Activated CD8-positive, alpha-beta memory T cell treated with anti-CD3 and anti-CD28 coated beads, Interleukin-2, amount 50 U/mL, for 1 hour (primary cell): Measurements from ENCODE around the gene NDC1.
"Not testable (repeated sequence)": the region's sequence is repeated elsewhere in the genome, so short reads cannot be mapped to it uniquely, and the experiment has no call there.

ENCODE experiments used
- DNase-seq: peaks from one replicate; pipeline ENCODE4 v3.0.0-alpha.2; 2020; ENCODE audit errors: extremely low read depth

NDC1 gene

GRCh38 chr1:53837924-53838653, at the start of gene NDC1:
Gene NDC1, minus strand, starts transcription at chr1:53838296. Its CDS starts 35 bp downstream, at chr1:53838261.
- peak; percentile 66 for DNase-seq

- not testable (repeated sequence) for DNase-seq
Measured at GRCh38 chr1:53883600-53883999, 45.5 kb upstream of the NDC1 start.

GRCh38 chr1:53881853-53882252, 43.8 kb upstream of the NDC1 start:
- DNase-seq, result not testable (repeated sequence)

GRCh38 chr1:53878492-53879105, 40.5 kb upstream of the NDC1 start:
- no peak for DNase-seq

GRCh38 chr1:53875150-53875549, 37.1 kb upstream of the NDC1 start:
- not testable (repeated sequence) for DNase-seq

- no peak for DNase-seq
Measured at GRCh38 chr1:53871773-53872484, 33.8 kb upstream of the NDC1 start.

- DNase-seq, result no peak
Measured at GRCh38 chr1:53871221-53871620, 33.1 kb upstream of the NDC1 start.

- DNase-seq, result no peak
Measured at GRCh38 chr1:53869454-53870117, 31.5 kb upstream of the NDC1 start.

GRCh38 chr1:53868565-53868964, 30.5 kb upstream of the NDC1 start:
- no peak for DNase-seq

- no peak for DNase-seq
Measured at GRCh38 chr1:53862507-53862906, 24.4 kb upstream of the NDC1 start.

GRCh38 chr1:53860967-53861411, 22.9 kb upstream of the NDC1 start:
- DNase-seq, result no peak

GRCh38 chr1:53851571-53852285, 13.6 kb upstream of the NDC1 start:
- DNase-seq, result no peak

GRCh38 chr1:53850082-53850673, 12.1 kb upstream of the NDC1 start:
- DNase-seq, result no peak

GRCh38 chr1:53847980-53848379, 9.9 kb upstream of the NDC1 start:
- no peak for DNase-seq

GRCh38 chr1:53842347-53842746, 4.3 kb upstream of the NDC1 start:
- DNase-seq, result no peak

- no peak for DNase-seq
Measured at GRCh38 chr1:53838654-53838974, 518 bp upstream of the NDC1 start.

- DNase-seq, result no peak
Measured at GRCh38 chr1:53837646-53837923, 511 bp downstream of the NDC1 start.

- DNase-seq, result no peak
Measured at GRCh38 chr1:53835491-53835890, 2.6 kb downstream of the NDC1 start.

- DNase-seq, result no peak
Measured at GRCh38 chr1:53834776-53835175, 3.3 kb downstream of the NDC1 start.

GRCh38 chr1:53833393-53833792, 4.7 kb downstream of the NDC1 start:
- DNase-seq, result no peak

- no peak for DNase-seq
Measured at GRCh38 chr1:53826367-53826766, 11.7 kb downstream of the NDC1 start.

- no peak for DNase-seq
Measured at GRCh38 chr1:53825306-53825705, 12.8 kb downstream of the NDC1 start.
